ENCODE measurements around the gene CALCOCO2.

GRCh38 chr17:48873209-48873608 lies 42.4 kb downstream of the CALCOCO2 start:
- TF ChIP-seq, protein P1, sequence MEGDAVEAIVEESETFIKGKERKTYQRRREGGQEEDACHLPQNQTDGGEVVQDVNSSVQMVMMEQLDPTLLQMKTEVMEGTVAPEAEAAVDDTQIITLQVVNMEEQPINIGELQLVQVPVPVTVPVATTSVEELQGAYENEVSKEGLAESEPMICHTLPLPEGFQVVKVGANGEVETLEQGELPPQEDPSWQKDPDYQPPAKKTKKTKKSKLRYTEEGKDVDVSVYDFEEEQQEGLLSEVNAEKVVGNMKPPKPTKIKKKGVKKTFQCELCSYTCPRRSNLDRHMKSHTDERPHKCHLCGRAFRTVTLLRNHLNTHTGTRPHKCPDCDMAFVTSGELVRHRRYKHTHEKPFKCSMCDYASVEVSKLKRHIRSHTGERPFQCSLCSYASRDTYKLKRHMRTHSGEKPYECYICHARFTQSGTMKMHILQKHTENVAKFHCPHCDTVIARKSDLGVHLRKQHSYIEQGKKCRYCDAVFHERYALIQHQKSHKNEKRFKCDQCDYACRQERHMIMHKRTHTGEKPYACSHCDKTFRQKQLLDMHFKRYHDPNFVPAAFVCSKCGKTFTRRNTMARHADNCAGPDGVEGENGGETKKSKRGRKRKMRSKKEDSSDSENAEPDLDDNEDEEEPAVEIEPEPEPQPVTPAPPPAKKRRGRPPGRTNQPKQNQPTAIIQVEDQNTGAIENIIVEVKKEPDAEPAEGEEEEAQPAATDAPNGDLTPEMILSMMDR (IDR thresholded peaks at IDR 0.05; ENCODE audit: low read depth, low read length, poor library complexity, severe bottlenecking), result no peak
- no peak for TF ChIP-seq EZH2phosphoT487 (IDR thresholded peaks at IDR 0.05; ENCODE audit: borderline replicate concordance, low read length)
